Prostate gland (tissue), 2 donors: Measurements from ENCODE around the gene CDC27. TPM values are rescaled to one million over a fixed set of nuclear protein-coding genes. Genes with fewer than 3 reads are reported as not detected.

ENCODE experiments used
- DNase-seq: peaks from one replicate; pipeline ENCODE4 v3.0.0-alpha.2; 2019; ENCODE audit warnings: low spot score
- H3K27ac ChIP-seq, 2 donors: fragments of 200-600 bp; sonication (generic); 2 replicates each; pipeline ENCODE4 v1.5.1; 2017 to 2019
- H3K27me3 ChIP-seq: fragments of 200-600 bp; sonication (generic); replicated peaks from 2 replicates; pipeline ENCODE4 v1.5.1; 2019; ENCODE audit not compliant: insufficient read depth
- H3K36me3 ChIP-seq, 2 donors: fragments of 200-600 bp; sonication (generic); 1 replicate in 1 of 2; 2 replicates in 1 of 2; pipeline versions ENCODE4 v1.5.1 to v1.8.1; 2017 to 2019
- H3K4me1 ChIP-seq: fragments of 200-600 bp; sonication (generic); replicated peaks from 2 replicates; pipeline ENCODE4 v1.5.1; 2019
- H3K4me3 ChIP-seq, 2 donors: fragments of 200-600 bp; sonication (generic); 2 replicates each; pipeline ENCODE4 v1.5.1; 2017 to 2019
- H3K9me3 ChIP-seq: fragments of 200-600 bp; sonication (generic); 2 replicates; pipeline ENCODE4 v1.5.1; 2017
- POLR2A ChIP-seq: fragments of 450-650 bp; IDR thresholded peaks from one replicate; pipeline ENCODE4 v1.6.1; 2016; ENCODE audit warnings: antibody characterized with exemption, mild to moderate bottlenecking
- POLR2AphosphoS5 ChIP-seq: sonication (generic); formaldehyde crosslinking; IDR thresholded peaks from one replicate; pipeline ENCODE4 v1.6.1; 2017; ENCODE audit warnings: antibody characterized with exemption
- WGBS: methylation state at CpG from one replicate; pipeline ENCODE4 v1.1.5; 2018; 5-methylcytosine and 5-hydroxymethylcytosine counted together
- intact Hi-C: fragments of 100-400 bp; cut with DNase I; formaldehyde crosslinking; loops from one replicate; pipeline ENCODE4 v1.14.2; 2022
- total RNA-seq, 2 donors: library from RNA; depleted of rRNA; stranded (reverse); fragments of >200 nt; gene quantifications; one replicate each; pipeline ENCODE4 v1.1.0, GENCODE V29; 2016
- TF ChIP-seq, protein P1 (sequence below), 4 experiments: fragments of 200-600 bp in 2 of 4; fragments of 450-650 bp in 2 of 4; sonication (generic) in 2 of 4; IDR thresholded peaks; 1 replicate in 3 of 4; 2 replicates in 1 of 4; pipeline ENCODE4 v1.5.1; 2016 to 2019; ENCODE audit warnings: antibody characterized with exemption in 4 of 4, mild to moderate bottlenecking in 2 of 4, moderate library complexity in 2 of 4

CDC27 gene
- total RNA-seq, 2 donors from 2014 or later = 32.2 to 76.9 TPM

DNA sequence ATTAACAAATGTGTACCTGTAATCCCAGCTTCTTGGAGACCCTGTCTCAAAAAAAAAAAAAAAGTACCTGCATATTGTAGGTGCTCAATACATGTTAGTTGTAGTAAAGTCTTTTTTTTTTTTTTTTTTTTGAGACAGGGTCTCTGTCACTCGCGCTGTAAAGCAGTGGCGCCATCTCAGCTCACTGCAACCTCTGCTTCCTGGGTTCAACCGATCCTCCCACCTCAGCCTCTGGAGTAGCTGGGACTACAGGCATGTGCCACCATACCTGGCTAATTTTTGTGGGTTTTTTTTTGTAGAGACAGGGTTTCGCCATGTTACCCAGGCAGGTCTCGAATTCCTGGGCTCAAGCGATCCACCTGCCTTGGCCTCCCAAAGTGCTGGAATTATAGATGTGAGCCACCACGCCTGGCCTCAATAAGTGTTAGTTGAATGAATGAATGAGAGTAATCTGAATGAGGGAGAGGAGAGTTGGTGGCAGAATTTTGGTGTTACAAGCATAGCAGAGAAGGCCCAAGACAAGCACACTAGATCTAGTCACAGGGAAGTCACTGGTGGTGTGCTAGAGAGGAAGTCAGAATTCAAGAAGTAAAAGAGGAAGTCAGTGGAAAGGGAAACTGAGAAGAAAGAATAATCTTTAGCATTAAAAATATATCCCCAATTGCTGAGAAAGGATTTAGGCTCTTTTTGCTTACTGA lies 10.7 kb upstream of the CDC27 start:
- Histone ChIP-seq H3K9me3 (no peaks in the 10 kb centered on the region), H3K4me1 (no peaks in the 10 kb centered on the region), H3K27ac (no peak overlapping the region), H3K4me3 (no peak overlapping the region), H3K27me3 (no peaks in the 10 kb centered on the region), H3K36me3 (no peaks in the 10 kb centered on the region)
- 94% methylated on average over 8 of the region's 8 CpGs for WGBS
- intact Hi-C loops = no loop called here
- no peak for DNase-seq
- TF ChIP-seq, protein P1, sequence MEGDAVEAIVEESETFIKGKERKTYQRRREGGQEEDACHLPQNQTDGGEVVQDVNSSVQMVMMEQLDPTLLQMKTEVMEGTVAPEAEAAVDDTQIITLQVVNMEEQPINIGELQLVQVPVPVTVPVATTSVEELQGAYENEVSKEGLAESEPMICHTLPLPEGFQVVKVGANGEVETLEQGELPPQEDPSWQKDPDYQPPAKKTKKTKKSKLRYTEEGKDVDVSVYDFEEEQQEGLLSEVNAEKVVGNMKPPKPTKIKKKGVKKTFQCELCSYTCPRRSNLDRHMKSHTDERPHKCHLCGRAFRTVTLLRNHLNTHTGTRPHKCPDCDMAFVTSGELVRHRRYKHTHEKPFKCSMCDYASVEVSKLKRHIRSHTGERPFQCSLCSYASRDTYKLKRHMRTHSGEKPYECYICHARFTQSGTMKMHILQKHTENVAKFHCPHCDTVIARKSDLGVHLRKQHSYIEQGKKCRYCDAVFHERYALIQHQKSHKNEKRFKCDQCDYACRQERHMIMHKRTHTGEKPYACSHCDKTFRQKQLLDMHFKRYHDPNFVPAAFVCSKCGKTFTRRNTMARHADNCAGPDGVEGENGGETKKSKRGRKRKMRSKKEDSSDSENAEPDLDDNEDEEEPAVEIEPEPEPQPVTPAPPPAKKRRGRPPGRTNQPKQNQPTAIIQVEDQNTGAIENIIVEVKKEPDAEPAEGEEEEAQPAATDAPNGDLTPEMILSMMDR (IDR thresholded peaks at IDR 0.05) = no peak
- TF ChIP-seq POLR2AphosphoS5 (no peak), POLR2A (no peak)

DNA sequence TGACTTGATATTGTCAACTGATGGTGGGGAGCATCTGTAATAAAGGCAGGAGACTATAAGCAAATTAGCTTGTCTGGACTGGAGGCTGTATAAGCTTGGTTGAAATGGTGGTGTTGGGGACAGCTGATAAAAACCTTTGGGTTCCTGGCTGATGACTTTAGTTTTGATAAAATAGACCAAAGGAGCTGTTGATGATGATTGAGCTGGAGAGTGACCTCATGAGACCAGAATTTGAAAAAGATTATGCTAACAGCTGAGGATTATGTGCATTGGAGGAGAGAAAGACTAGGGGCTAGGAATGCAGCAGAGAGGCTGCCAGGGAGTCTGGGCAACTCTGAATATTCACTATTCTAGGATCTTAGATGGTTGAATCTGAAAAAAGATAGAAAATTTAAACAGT lies 8.7 kb upstream of the CDC27 start:
- no peaks in the 10 kb centered on the region for H3K9me3 ChIP-seq
- no peak overlapping the region for H3K27ac ChIP-seq
- H3K36me3 ChIP-seq = no peaks in the 10 kb centered on the region
- intact Hi-C loops = no loop called here
- TF ChIP-seq POLR2AphosphoS5 = no peak
- H3K27me3 ChIP-seq = no peaks in the 10 kb centered on the region
- H3K4me1 ChIP-seq = no peaks in the 10 kb centered on the region
- DNase-seq = no peak
- H3K4me3 ChIP-seq = no peak overlapping the region

DNA sequence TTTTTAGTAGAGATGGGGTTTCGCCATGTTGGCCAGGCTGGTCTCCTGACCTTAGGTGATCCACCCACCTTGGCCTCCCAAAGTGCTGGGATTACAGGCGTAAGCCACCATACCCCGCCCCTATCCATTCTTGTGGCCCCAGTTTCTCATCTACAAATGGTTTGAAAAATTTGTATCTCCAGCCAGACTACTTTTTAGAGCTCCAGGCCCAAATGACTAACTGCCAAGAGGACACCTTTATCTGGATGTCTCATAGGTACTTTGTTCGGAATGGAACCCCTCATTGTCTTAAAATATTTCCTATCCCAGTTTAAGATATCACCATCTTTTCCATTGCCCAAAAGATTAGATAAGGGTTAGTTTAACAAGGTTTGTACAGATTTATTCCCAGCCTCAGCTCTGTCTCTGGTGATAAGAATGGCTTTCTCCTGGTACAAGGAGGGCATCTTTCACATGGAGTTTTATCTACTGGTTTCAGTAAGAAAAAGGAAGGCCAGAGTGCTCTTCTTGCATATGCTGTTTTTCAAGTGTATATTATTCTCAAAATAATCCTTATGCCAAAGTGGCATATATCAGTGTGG lies 4.9 kb upstream of the CDC27 start:
- intact Hi-C loops = no loop called here
- Histone ChIP-seq H3K27ac (no peak overlapping the region), H3K9me3 (no peaks in the 10 kb centered on the region), H3K36me3 (no peaks in the 10 kb centered on the region), H3K4me1 (no peaks in the 10 kb centered on the region), H3K27me3 (no peaks in the 10 kb centered on the region), H3K4me3 (no peak overlapping the region)
- TF ChIP-seq POLR2AphosphoS5 (no peak), POLR2A (no peak)
- TF ChIP-seq, protein P1 (IDR thresholded peaks at IDR 0.05) = no peak
- DNase-seq = no peak
- 100% methylated on average over 4 of the region's 4 CpGs for WGBS

GRCh38 chr17:47192554-47192953 lies 3.5 kb upstream of the CDC27 start:
- no peak for DNase-seq
- Histone ChIP-seq H3K27me3 (no peaks in the 10 kb centered on the region), H3K27ac (no peak overlapping the region), H3K4me3 (no peak overlapping the region), H3K4me1 (no peaks in the 10 kb centered on the region), H3K36me3 (no peaks in the 10 kb centered on the region), H3K9me3 (no peaks in the 10 kb centered on the region)
- WGBS = 78% methylated on average over 6 of the region's 6 CpGs
- TF ChIP-seq, protein P1 (IDR thresholded peaks at IDR 0.05) = no peak
- no peak for TF ChIP-seq POLR2A
- no peak for TF ChIP-seq POLR2AphosphoS5
- intact Hi-C loops = no loop called here

GRCh38 chr17:47190770-47191169 lies 1.7 kb upstream of the CDC27 start:
- no peaks in the 10 kb centered on the region for H3K36me3 ChIP-seq
- DNase-seq = no peak
- WGBS = 93% methylated on average over 1 of the region's 1 CpG
- intact Hi-C loops = no loop called here
- no peak overlapping the region for H3K27ac ChIP-seq
- H3K4me1 ChIP-seq = no peaks in the 10 kb centered on the region
- H3K4me3 ChIP-seq = no peak overlapping the region
- H3K27me3 ChIP-seq = no peaks in the 10 kb centered on the region
- TF ChIP-seq, protein P1 (IDR thresholded peaks at IDR 0.05) = no peak
- TF ChIP-seq POLR2A = no peak
- TF ChIP-seq POLR2AphosphoS5 = no peak
- H3K9me3 ChIP-seq = no peaks in the 10 kb centered on the region
